ENCODE measurements around the gene SAT2.

Gene SAT2

DNA sequence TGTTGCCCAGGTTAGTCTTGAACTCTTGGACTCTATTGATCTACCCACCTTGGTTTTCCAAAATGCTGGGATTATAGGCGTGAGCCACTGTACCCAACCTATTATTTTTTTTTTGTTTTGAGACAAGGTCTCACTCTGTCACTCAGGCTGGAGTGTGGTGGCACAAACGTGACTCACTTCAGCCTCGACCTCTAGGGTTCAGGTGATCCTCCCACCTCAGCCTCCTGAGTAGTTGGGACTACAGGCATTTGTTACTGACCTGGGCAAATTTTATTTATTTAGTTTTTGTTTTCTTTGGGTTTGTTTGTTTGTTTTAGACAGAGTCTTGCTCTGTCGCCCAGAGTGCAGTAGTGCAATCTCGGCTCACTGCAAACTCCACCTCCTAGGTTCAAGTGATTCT, 4.0 kb downstream of the SAT2 start:
- TF ChIP-seq, protein P1, sequence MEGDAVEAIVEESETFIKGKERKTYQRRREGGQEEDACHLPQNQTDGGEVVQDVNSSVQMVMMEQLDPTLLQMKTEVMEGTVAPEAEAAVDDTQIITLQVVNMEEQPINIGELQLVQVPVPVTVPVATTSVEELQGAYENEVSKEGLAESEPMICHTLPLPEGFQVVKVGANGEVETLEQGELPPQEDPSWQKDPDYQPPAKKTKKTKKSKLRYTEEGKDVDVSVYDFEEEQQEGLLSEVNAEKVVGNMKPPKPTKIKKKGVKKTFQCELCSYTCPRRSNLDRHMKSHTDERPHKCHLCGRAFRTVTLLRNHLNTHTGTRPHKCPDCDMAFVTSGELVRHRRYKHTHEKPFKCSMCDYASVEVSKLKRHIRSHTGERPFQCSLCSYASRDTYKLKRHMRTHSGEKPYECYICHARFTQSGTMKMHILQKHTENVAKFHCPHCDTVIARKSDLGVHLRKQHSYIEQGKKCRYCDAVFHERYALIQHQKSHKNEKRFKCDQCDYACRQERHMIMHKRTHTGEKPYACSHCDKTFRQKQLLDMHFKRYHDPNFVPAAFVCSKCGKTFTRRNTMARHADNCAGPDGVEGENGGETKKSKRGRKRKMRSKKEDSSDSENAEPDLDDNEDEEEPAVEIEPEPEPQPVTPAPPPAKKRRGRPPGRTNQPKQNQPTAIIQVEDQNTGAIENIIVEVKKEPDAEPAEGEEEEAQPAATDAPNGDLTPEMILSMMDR (IDR thresholded peaks at IDR 0.05; ENCODE audit: unreplicated experiment in 3 of 3), result no peak
- Mint-ChIP-seq H3K4me1 (peaks cover 10% of the 10 kb centered on the region), H3K9me3 (no peaks in the 10 kb centered on the region)

DNA sequence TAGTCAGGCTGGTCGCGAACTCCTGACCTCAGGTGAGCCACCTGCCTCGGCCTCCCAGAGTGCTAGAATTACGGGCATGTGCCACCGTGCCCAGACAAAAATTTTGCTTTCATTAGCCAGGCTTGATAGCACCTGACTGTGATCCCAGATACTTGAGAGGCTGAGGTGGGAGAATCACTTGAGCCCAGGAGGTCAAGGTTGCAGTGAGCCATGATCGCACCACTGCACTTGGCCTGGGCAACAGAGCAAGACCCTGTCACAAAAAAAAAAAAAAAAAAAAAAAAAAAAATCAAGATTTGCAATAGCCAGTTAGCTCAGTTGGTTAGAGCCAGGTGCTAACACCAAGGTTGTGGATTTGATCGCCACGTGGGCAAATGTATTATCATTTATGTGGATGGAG, 6.8 kb downstream of the SAT2 start:
- H3K9me3 Mint-ChIP-seq, result no peaks in the 10 kb centered on the region
- no peak overlapping the region for H3K4me3 Mint-ChIP-seq
- H3K27ac Mint-ChIP-seq, result no peak overlapping the region
- peaks cover 3% of the 10 kb centered on the region for H3K36me3 Mint-ChIP-seq (ENCODE audit: low read depth)
- H3K27me3 Mint-ChIP-seq (ENCODE audit: low read depth), result peaks cover 5% of the 10 kb centered on the region
- no peaks in the 10 kb centered on the region for H3K4me1 Mint-ChIP-seq
- TF ChIP-seq, protein P1 (IDR thresholded peaks at IDR 0.05; ENCODE audit: unreplicated experiment in 3 of 3), result no peak

More for the DNA sequence above, 4.0 kb downstream of the SAT2 start:
- Mint-ChIP-seq H3K4me3 (no peak overlapping the region), H3K36me3 (ENCODE audit: low read depth) (peaks cover 13% of the 10 kb centered on the region), H3K27me3 (ENCODE audit: low read depth) (peaks cover 5% of the 10 kb centered on the region), H3K27ac (no peak overlapping the region)

DNA sequence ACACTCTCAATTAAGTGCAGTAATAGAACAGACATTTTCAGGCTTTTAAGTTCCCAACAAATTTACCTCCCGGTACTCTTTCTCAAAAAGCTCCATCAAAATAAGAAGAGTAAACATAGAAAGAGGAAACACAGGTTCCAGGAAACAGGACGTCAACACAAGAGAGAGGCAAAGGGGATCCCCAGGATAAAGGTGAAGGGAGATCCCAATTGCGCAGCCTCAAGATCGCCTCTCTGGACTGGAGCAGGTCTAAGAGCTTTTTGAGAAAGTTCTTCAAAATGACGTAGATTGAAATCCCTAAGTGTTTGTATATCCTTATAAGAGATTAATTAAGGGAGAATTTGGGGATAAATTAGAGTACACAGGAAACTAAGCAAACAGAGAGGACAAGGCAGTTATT, 9.0 kb downstream of the SAT2 start:
- TF ChIP-seq, protein P1 (IDR thresholded peaks at IDR 0.05; ENCODE audit: unreplicated experiment in 3 of 3), result no peak
- Mint-ChIP-seq H3K9me3 (no peaks in the 10 kb centered on the region), H3K36me3 (ENCODE audit: low read depth) (no peaks in the 10 kb centered on the region), H3K4me1 (peaks cover 5% of the 10 kb centered on the region), H3K4me3 (no peak overlapping the region), H3K27me3 (ENCODE audit: low read depth) (peaks cover 5% of the 10 kb centered on the region), H3K27ac (peak overlapping the region in 1 of 3 experiments; percentile 2)

DNA sequence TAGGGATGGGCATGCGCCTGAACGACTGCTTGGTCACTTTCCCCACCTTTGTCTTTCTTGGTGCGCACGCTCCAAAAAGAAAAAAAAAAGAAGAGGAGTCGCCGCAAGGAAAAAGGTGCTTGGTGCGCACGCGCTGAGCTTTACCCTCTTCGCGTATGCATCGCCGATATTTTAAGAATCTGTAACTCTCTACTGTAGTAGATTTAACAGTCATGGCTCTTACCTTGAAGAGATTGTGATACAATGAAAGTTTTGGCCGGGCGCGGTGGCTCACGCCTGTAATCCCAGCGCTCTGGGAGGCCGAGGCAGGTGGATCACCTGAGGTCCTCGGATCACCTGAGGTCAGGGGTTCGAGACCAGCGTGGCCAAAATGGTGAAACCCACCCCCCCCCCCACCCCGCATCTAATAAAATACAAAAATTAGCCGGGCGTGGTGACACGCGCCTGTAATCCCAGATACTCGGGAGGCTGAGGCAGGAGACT, 12.3 kb downstream of the SAT2 start:
- TF ChIP-seq, protein P1 (IDR thresholded peaks at IDR 0.05; ENCODE audit: unreplicated experiment in 3 of 3), result no peak
- Mint-ChIP-seq H3K4me1 (peaks cover 37% of the 10 kb centered on the region), H3K36me3 (ENCODE audit: low read depth) (peaks cover 20% of the 10 kb centered on the region), H3K9me3 (no peaks in the 10 kb centered on the region), H3K27me3 (ENCODE audit: low read depth) (no peaks in the 10 kb centered on the region), H3K27ac (peak overlapping the region; percentile 33 to 91 (median 73)), H3K4me3 (peak overlapping the region; percentile 84 to 86 (median 86))

DNA sequence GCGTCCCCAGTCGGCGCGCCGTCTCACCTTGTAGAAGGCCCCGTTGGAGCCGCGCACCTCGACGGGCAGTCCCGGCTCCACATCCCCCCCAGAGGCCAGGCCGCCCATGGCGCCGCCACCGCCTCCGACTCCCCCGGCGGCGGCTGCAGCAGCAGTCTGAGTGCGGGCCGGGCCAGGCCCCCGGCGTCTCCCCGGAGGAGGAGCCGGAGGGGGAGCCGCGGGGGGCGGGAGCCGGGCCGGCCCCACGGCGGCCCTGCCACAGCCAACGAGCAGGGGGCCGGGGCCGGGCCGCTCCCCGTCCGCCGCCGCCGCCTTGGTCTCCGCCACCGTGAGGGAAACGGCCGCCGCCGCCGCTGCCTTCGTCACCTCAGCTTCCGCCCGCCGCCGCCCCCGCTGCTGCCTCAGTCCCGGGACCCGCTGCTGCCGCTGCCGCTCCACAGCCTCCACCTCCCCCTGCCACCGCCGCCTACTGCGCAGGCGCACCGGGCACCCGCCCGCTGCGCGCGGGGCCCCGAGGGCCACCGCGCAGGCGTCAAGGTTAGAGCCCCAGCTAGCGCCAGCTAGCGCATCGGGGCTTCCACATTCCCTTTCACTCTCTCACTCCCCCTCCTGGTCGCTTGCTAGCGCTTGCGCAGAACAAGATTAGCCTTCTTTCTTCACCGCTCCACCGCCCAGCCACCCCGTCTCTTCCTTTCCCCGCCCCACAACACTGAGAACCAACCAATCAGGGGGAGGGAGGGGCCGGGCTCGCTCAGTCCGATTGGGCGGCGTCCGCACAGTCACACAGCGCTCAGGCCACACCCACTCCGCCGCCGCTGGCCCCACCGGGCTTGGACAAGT, 13.0 kb downstream of the SAT2 start, which contains the start of gene FXR2:
TSS of gene FXR2 (minus strand) at position 473 of the 840 bp plus-strand sequence. CDS start at position 108, 365 bp downstream.
- TF ChIP-seq, protein P1 (IDR thresholded peaks at IDR 0.05; ENCODE audit: unreplicated experiment in 3 of 3), result peak; percentile 53 to 62 (median 55)
- Mint-ChIP-seq H3K4me3 (peak within 1 kb of the TSS; percentile 91 to 94 (median 94)), H3K27me3 (ENCODE audit: low read depth) (no peaks in the 10 kb centered on the region), H3K4me1 (peaks cover 38% of the 10 kb centered on the region), H3K36me3 (ENCODE audit: low read depth) (peaks cover 20% of the 10 kb centered on the region), H3K27ac (peak within 1 kb of the TSS; percentile 88 to 92 (median 91)), H3K9me3 (no peaks in the 10 kb centered on the region)

Data from nephron (organoid).